GM10266 (cell line): ENCODE measurements around the gene ANKRD49.
A peak's percentile ranks its signal among the peaks of the same experiment; 100 is the strongest.

Source experiments
- DNase-seq: peaks from one replicate; pipeline ENCODE4 v3.0.0; 2012; ENCODE audit errors: extremely low spot score
- CTCF ChIP-seq: IDR thresholded peaks from 2 replicates; pipeline ENCODE4 v1.5.1; 2012; ENCODE audit warnings: mild to moderate bottlenecking, low read depth; ENCODE audit not compliant: control insufficient read depth, insufficient read depth; ENCODE audit errors: missing control alignments

ANKRD49 gene

GRCh38 chr11:94454301-94454700 is 39.5 kb upstream of the ANKRD49 start:
- TF ChIP-seq CTCF: no peak
- no peak for DNase-seq

- no peak for TF ChIP-seq CTCF
Measured at GRCh38 chr11:94455861-94456260, 37.9 kb upstream of the ANKRD49 start.

GRCh38 chr11:94457118-94458029 is 36.4 kb upstream of the ANKRD49 start:
- TF ChIP-seq CTCF: no peak
- no peak for DNase-seq

More at GRCh38 chr11:94455861-94456260, 37.9 kb upstream of the ANKRD49 start:
- DNase-seq: no peak

- TF ChIP-seq CTCF: no peak
- DNase-seq: no peak
Measured at GRCh38 chr11:94459576-94459975, 34.2 kb upstream of the ANKRD49 start.

GRCh38 chr11:94469416-94469815 is 24.4 kb upstream of the ANKRD49 start:
- TF ChIP-seq CTCF: no peak
- DNase-seq: peak; percentile 16

GRCh38 chr11:94472916-94473799 is 20.6 kb upstream of the ANKRD49 start:
- peak; percentile 46 for DNase-seq
- TF ChIP-seq CTCF: no peak
